Upper lobe of right lung (tissue), 1 donor: ENCODE results near the gene FAM81B. TPM values are rescaled to one million over a fixed set of nuclear protein-coding genes. Genes with fewer than 3 reads are reported as not detected.

Source experiments
- ATAC-seq: fragments of 200-7000 bp; cut with Tn5 transposase; one replicate; pipeline ENCODE4 v1.9.1; 2020; ENCODE audit warnings: mild to moderate bottlenecking, moderate library complexity
- DNase-seq: peaks from one replicate; pipeline ENCODE4 v3.0.0-alpha.2; 2020
- H3K27ac ChIP-seq: fragments of 200-600 bp; one replicate; pipeline ENCODE4 v1.8.0; 2022
- H3K27me3 ChIP-seq: fragments of 200-600 bp; one replicate; pipeline ENCODE4 v1.8.0; 2022; ENCODE audit warnings: mild to moderate bottlenecking
- H3K36me3 ChIP-seq: fragments of 200-600 bp; one replicate; pipeline ENCODE4 v1.8.0; 2022
- H3K4me1 ChIP-seq: fragments of 200-600 bp; one replicate; pipeline ENCODE4 v1.8.0; 2022
- H3K4me3 ChIP-seq: fragments of 200-600 bp; one replicate; pipeline ENCODE4 v1.8.0; 2022; ENCODE audit warnings: mild to moderate bottlenecking
- H3K9me3 ChIP-seq: fragments of 200-600 bp; one replicate; pipeline ENCODE4 v1.8.0; 2022
- CTCF ChIP-seq: fragments of 200-600 bp; IDR thresholded peaks from one replicate; pipeline ENCODE4 v1.8.0; 2022; ENCODE audit warnings: antibody characterized with exemption
- intact Hi-C: fragments of 100-400 bp; cut with DNase I; formaldehyde crosslinking; loops from one replicate; pipeline ENCODE4 v1.11.0; 2022
- total RNA-seq: library from RNA; stranded (reverse); fragmentation: NEBNext Ultra II Directional; extraction: Animal tissue kit (Norgen Biotek cat#: 25700); gene quantifications from one replicate; pipeline ENCODE4 v1.2.1, GENCODE V29; 2021
- donor health status: DM: no; HTN: yes; CAD: no; lungs with severe emphysema.

Gene FAM81B
- total RNA-seq, 1 donor from 2014 or later = not detected

GRCh38 chr5:95392593-95393182, 1.5 kb downstream of the FAM81B start:
- DNase-seq (no peak), ATAC-seq (peak; percentile 53)
- Histone ChIP-seq H3K9me3 (no peaks in the 10 kb centered on the region), H3K27me3 (no peaks in the 10 kb centered on the region), H3K36me3 (no peaks in the 10 kb centered on the region), H3K4me3 (no peak overlapping the region), H3K27ac (no peak overlapping the region), H3K4me1 (no peaks in the 10 kb centered on the region)
- no peak for TF ChIP-seq CTCF
- intact Hi-C loops = no loop called here

GRCh38 chr5:95393279-95393678, 2.1 kb downstream of the FAM81B start:
- TF ChIP-seq CTCF = no peak
- Histone ChIP-seq H3K27ac (no peak overlapping the region), H3K36me3 (no peaks in the 10 kb centered on the region), H3K4me3 (no peak overlapping the region), H3K9me3 (no peaks in the 10 kb centered on the region), H3K27me3 (no peaks in the 10 kb centered on the region), H3K4me1 (no peaks in the 10 kb centered on the region)
- no peak for ATAC-seq
- no peak for DNase-seq
- intact Hi-C loops = no loop called here

GRCh38 chr5:95398989-95399388, 7.8 kb downstream of the FAM81B start:
- Histone ChIP-seq H3K36me3 (no peaks in the 10 kb centered on the region), H3K4me1 (no peaks in the 10 kb centered on the region)
- ATAC-seq = no peak

GRCh38 chr5:95401626-95402025, 10.5 kb downstream of the FAM81B start:
- H3K27me3 ChIP-seq = no peaks in the 10 kb centered on the region
- ATAC-seq (no peak), DNase-seq (no peak)
- no peaks in the 10 kb centered on the region for H3K4me1 ChIP-seq
- H3K27ac ChIP-seq = no peak overlapping the region
- H3K4me3 ChIP-seq = no peak overlapping the region
- H3K36me3 ChIP-seq = no peaks in the 10 kb centered on the region
- no peaks in the 10 kb centered on the region for H3K9me3 ChIP-seq
- no peak for TF ChIP-seq CTCF
- intact Hi-C loops = no loop called here

More at GRCh38 chr5:95398989-95399388, 7.8 kb downstream of the FAM81B start:
- no peak overlapping the region for H3K27ac ChIP-seq
- intact Hi-C loops = no loop called here
- no peak overlapping the region for H3K4me3 ChIP-seq
- no peaks in the 10 kb centered on the region for H3K9me3 ChIP-seq
- DNase-seq = no peak
- H3K27me3 ChIP-seq = no peaks in the 10 kb centered on the region
- no peak for TF ChIP-seq CTCF

- H3K4me1 ChIP-seq = no peaks in the 10 kb centered on the region
- no peaks in the 10 kb centered on the region for H3K36me3 ChIP-seq
- no peaks in the 10 kb centered on the region for H3K9me3 ChIP-seq
- no peak overlapping the region for H3K27ac ChIP-seq
- H3K4me3 ChIP-seq = no peak overlapping the region
- H3K27me3 ChIP-seq = no peaks in the 10 kb centered on the region
- intact Hi-C loops = no loop called here
- DNase-seq = no peak
- no peak for ATAC-seq
- TF ChIP-seq CTCF = no peak
Observed at GRCh38 chr5:95403996-95404395, 12.8 kb downstream of the FAM81B start.
